SK-N-SH treated with all-trans-retinoic acid at 6 μM for 48 hours (cell line): Measurements from ENCODE around the gene ADAMTSL3.

Experiments
- TCF4 ChIP-seq: fragments of 250-450 bp; sonication (Bioruptor Pico); IDR thresholded peaks from 2 replicates; pipeline ENCODE4 v1.8.0; 2021; ENCODE audit warnings: mild to moderate bottlenecking, moderate library complexity, borderline replicate concordance
- TF ChIP-seq, protein P1 (sequence below): fragments of 250-450 bp; sonication (Bioruptor Pico); IDR thresholded peaks from 2 replicates; pipeline ENCODE4 v1.5.1; 2020; ENCODE audit warnings: low read depth, mild to moderate bottlenecking, moderate library complexity
- TF ChIP-seq, protein P2 (sequence below): fragments of 250-450 bp; sonication (Bioruptor Pico); IDR thresholded peaks from 2 replicates; pipeline ENCODE4 v1.8.0; 2021; ENCODE audit warnings: low read depth, mild to moderate bottlenecking, moderate library complexity, borderline replicate concordance
- TF ChIP-seq, protein P3 (sequence below): fragments of 250-450 bp; sonication (Bioruptor Pico); IDR thresholded peaks from 2 replicates; pipeline ENCODE4 v1.8.0; 2020; ENCODE audit warnings: mild to moderate bottlenecking, moderate library complexity, borderline replicate concordance

DNA sequence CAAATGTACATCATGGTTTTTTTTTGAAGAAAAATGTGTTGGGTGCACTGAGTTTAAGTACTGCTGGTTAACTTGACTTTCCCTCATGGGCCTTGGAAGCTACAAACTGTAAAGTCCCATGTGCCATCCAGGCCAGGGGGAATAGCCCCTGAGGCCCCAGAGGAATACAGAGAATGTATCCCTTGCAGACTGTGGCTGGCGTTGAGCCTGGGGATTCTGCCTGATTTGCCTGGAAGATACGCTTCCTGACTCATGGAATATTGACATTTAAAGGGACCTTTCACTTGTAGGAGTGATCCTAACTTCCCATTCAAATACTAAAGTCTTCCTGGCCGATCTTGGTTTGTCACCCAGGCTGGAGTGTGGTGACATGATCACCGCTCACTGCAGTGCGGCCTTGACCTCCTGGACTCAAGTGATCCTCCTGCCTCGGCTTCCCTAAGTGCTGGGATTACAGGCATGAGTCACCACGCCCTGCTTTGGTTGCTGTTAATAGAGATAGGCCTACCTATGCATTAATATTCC is 42.0 kb downstream of the ADAMTSL3 start:
- no peak for TF ChIP-seq TCF4 (CRISPR knock-in tag)
- TF ChIP-seq, protein P1, sequence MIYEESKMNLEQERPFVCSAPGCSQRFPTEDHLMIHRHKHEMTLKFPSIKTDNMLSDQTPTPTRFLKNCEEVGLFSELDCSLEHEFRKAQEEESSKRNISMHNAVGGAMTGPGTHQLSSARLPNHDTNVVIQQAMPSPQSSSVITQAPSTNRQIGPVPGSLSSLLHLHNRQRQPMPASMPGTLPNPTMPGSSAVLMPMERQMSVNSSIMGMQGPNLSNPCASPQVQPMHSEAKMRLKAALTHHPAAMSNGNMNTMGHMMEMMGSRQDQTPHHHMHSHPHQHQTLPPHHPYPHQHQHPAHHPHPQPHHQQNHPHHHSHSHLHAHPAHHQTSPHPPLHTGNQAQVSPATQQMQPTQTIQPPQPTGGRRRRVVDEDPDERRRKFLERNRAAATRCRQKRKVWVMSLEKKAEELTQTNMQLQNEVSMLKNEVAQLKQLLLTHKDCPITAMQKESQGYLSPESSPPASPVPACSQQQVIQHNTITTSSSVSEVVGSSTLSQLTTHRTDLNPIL (CRISPR knock-in tag), result no peak
- TF ChIP-seq, protein P2, sequence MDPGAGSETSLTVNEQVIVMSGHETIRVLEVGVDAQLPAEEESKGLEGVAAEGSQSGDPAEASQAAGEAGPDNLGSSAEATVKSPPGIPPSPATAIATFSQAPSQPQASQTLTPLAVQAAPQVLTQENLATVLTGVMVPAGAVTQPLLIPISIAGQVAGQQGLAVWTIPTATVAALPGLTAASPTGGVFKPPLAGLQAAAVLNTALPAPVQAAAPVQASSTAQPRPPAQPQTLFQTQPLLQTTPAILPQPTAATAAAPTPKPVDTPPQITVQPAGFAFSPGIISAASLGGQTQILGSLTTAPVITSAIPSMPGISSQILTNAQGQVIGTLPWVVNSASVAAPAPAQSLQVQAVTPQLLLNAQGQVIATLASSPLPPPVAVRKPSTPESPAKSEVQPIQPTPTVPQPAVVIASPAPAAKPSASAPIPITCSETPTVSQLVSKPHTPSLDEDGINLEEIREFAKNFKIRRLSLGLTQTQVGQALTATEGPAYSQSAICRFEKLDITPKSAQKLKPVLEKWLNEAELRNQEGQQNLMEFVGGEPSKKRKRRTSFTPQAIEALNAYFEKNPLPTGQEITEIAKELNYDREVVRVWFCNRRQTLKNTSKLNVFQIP (CRISPR knock-in tag), result no peak
- TF ChIP-seq, protein P3, sequence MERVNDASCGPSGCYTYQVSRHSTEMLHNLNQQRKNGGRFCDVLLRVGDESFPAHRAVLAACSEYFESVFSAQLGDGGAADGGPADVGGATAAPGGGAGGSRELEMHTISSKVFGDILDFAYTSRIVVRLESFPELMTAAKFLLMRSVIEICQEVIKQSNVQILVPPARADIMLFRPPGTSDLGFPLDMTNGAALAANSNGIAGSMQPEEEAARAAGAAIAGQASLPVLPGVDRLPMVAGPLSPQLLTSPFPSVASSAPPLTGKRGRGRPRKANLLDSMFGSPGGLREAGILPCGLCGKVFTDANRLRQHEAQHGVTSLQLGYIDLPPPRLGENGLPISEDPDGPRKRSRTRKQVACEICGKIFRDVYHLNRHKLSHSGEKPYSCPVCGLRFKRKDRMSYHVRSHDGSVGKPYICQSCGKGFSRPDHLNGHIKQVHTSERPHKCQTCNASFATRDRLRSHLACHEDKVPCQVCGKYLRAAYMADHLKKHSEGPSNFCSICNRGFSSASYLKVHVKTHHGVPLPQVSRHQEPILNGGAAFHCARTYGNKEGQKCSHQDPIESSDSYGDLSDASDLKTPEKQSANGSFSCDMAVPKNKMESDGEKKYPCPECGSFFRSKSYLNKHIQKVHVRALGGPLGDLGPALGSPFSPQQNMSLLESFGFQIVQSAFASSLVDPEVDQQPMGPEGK (CRISPR knock-in tag), result no peak
